Brain microvascular endothelial cell (primary cell): ENCODE data around the gene CDH19.

ENCODE experiments used
- DNase-seq: peaks from one replicate; pipeline ENCODE4 v3.0.0-alpha.2; 2020
- H3K27ac ChIP-seq: fragments of 250-450 bp; sonication (Bioruptor Pico); 2 replicates; pipeline ENCODE4 v1.5.1; 2020; ENCODE audit warnings: mild to moderate bottlenecking, moderate library complexity
- H3K27me3 ChIP-seq: fragments of 250-450 bp; sonication (Bioruptor Pico); replicated peaks from 2 replicates; pipeline ENCODE4 v1.5.1; 2020; ENCODE audit warnings: mild to moderate bottlenecking
- H3K36me3 ChIP-seq: fragments of 250-450 bp; sonication (Bioruptor Pico); replicated peaks from 2 replicates; pipeline ENCODE4 v1.5.1; 2020; ENCODE audit warnings: mild to moderate bottlenecking
- H3K4me3 ChIP-seq: 2 replicates; pipeline ENCODE4 v1.5.1; 2011; ENCODE audit warnings: low read depth, mild to moderate bottlenecking, control low read depth, low read length, moderate library complexity
- CTCF ChIP-seq: IDR thresholded peaks from 2 replicates; pipeline ENCODE4 v1.5.1; 2011; ENCODE audit warnings: low read depth, mild to moderate bottlenecking, moderate library complexity, low read length, control low read depth, inconsistent platforms; ENCODE audit errors: missing control alignments
- in situ Hi-C: cut with HindIII; loops from 2 replicates; pipeline ENCODE4 v1.10.0; 2017; ENCODE audit warnings: low sequenced_read_pairs, low pct_ligation_motif_present

Gene CDH19

GRCh38 chr18:66587430-66587829 lies 16.5 kb downstream of the CDH19 start:
- TF ChIP-seq CTCF: no peak
- no peak overlapping the region for H3K4me3 ChIP-seq
- no peaks in the 10 kb centered on the region for H3K36me3 ChIP-seq
- no peak overlapping the region for H3K27ac ChIP-seq
- DNase-seq: no peak
- H3K27me3 ChIP-seq: no peaks in the 10 kb centered on the region
- in situ Hi-C loops: no loop called here

- Histone ChIP-seq H3K27ac (no peak overlapping the region), H3K27me3 (no peaks in the 10 kb centered on the region), H3K36me3 (no peaks in the 10 kb centered on the region), H3K4me3 (no peak overlapping the region)
- TF ChIP-seq CTCF: no peak
- in situ Hi-C loops: no loop called here
- DNase-seq: no peak
Observed at GRCh38 chr18:66582211-66582610, 21.7 kb downstream of the CDH19 start.

- in situ Hi-C loops: no loop called here
Observed at GRCh38 chr18:66575263-66575662, 28.6 kb downstream of the CDH19 start.

GRCh38 chr18:66571845-66572244 lies 32.0 kb downstream of the CDH19 start:
- DNase-seq: no peak
- no peak overlapping the region for H3K27ac ChIP-seq
- H3K36me3 ChIP-seq: no peaks in the 10 kb centered on the region
- no peak for TF ChIP-seq CTCF
- H3K4me3 ChIP-seq: no peak overlapping the region
- no peaks in the 10 kb centered on the region for H3K27me3 ChIP-seq
- in situ Hi-C loops: no loop called here

More at GRCh38 chr18:66575263-66575662, 28.6 kb downstream of the CDH19 start:
- Histone ChIP-seq H3K4me3 (no peak overlapping the region), H3K36me3 (no peaks in the 10 kb centered on the region), H3K27ac (no peak overlapping the region), H3K27me3 (no peaks in the 10 kb centered on the region)
- no peak for DNase-seq
- no peak for TF ChIP-seq CTCF

GRCh38 chr18:66566616-66567015 lies 37.3 kb downstream of the CDH19 start:
- no peaks in the 10 kb centered on the region for H3K36me3 ChIP-seq
- no peak for DNase-seq
- H3K27me3 ChIP-seq: no peaks in the 10 kb centered on the region
- no peak overlapping the region for H3K4me3 ChIP-seq
- H3K27ac ChIP-seq: no peak overlapping the region
- TF ChIP-seq CTCF: no peak
- in situ Hi-C loops: no loop called here

GRCh38 chr18:66564236-66564635 lies 39.7 kb downstream of the CDH19 start:
- Histone ChIP-seq H3K27me3 (no peaks in the 10 kb centered on the region), H3K4me3 (no peak overlapping the region), H3K36me3 (no peaks in the 10 kb centered on the region), H3K27ac (no peak overlapping the region)
- in situ Hi-C loops: no loop called here
- TF ChIP-seq CTCF: no peak
- DNase-seq: no peak
